Common myeloid progenitor, CD34-positive (primary cell): ENCODE results near the gene FUT7.

Source experiments
- CTCF ChIA-PET: fragments of 350-600 bp; sonication (Branson Sonifier 250); formaldehyde crosslinking; loops from one replicate; lab custom pipeline; 2021; ENCODE audit warnings: antibody characterized with exemption; lab: Charles Lee
- POLR2A ChIA-PET: fragments of 350-600 bp; sonication (Branson Sonifier 250); formaldehyde crosslinking; loops from one replicate; lab custom pipeline; 2021; ENCODE audit warnings: antibody characterized with exemption; lab: Charles Lee
- DNase-seq, 3 donors: peaks; one replicate each; pipeline versions ENCODE4 v3.0.0 to v3.0.0-alpha.2; 2013
- H3K27ac ChIP-seq, 2 experiments: 1 replicate in 1 of 2; 2 replicates in 1 of 2; pipeline ENCODE4 v1.7.0; 2013; ENCODE audit warnings: inconsistent platforms in 2 of 2, low read length in 2 of 2, mild to moderate bottlenecking in 2 of 2, low read depth in 1 of 2, moderate library complexity in 1 of 2; ENCODE audit not compliant: severe bottlenecking in 2 of 2, insufficient read depth in 1 of 2, poor library complexity in 1 of 2
- H3K27me3 ChIP-seq, 5 experiments: replicated peaks in 2 of 5; 1 replicate in 3 of 5; 2 replicates in 2 of 5; pipeline versions ENCODE4 v1.6.1 to v1.7.0; 2013; ENCODE audit warnings: low read length in 4 of 5, mild to moderate bottlenecking in 2 of 5, moderate library complexity in 2 of 5, inconsistent platforms in 1 of 5; ENCODE audit not compliant: insufficient read depth in 5 of 5, control insufficient read depth in 4 of 5
- H3K36me3 ChIP-seq, 4 experiments: 1 replicate in 2 of 4; 2 replicates in 2 of 4; pipeline versions ENCODE4 v1.6.1 to v1.7.0; 2013; ENCODE audit warnings: low read length in 3 of 4, control low read depth in 1 of 4, mild to moderate bottlenecking in 1 of 4; ENCODE audit not compliant: control insufficient read depth in 4 of 4, insufficient read depth in 4 of 4
- H3K4me1 ChIP-seq, 4 experiments: 1 replicate in 3 of 4; 2 replicates in 1 of 4; pipeline versions ENCODE4 v1.6.1 to v1.7.1; 2013; ENCODE audit warnings: low read length in 3 of 4, mild to moderate bottlenecking in 3 of 4, control low read depth in 1 of 4, inconsistent platforms in 1 of 4, moderate library complexity in 1 of 4; ENCODE audit not compliant: control insufficient read depth in 4 of 4, insufficient read depth in 4 of 4; ENCODE audit errors: control extremely low read depth in 1 of 4
- H3K4me3 ChIP-seq, 7 experiments: 1 replicate in 4 of 7; 2 replicates in 3 of 7; pipeline versions ENCODE4 v1.5.1 to v1.7.0; 2013; ENCODE audit warnings: mild to moderate bottlenecking in 7 of 7, low read length in 6 of 7, moderate library complexity in 6 of 7, inconsistent platforms in 2 of 7, low read depth in 2 of 7, control low read depth in 1 of 7; ENCODE audit not compliant: insufficient read depth in 4 of 7, control insufficient read depth in 1 of 7; ENCODE audit errors: extremely low read depth in 1 of 7
- H3K9me3 ChIP-seq, 5 experiments: 1 replicate in 4 of 5; 2 replicates in 1 of 5; pipeline versions ENCODE4 v1.6.1 to v1.7.1; 2013; ENCODE audit warnings: low read length in 4 of 5, mild to moderate bottlenecking in 2 of 5, inconsistent platforms in 1 of 5, low read depth in 1 of 5, moderate library complexity in 1 of 5; ENCODE audit not compliant: control insufficient read depth in 4 of 5, insufficient read depth in 2 of 5; ENCODE audit errors: control extremely low read depth in 1 of 5
- WGBS: methylation state at CpG from one replicate; pipeline ENCODE4 v1.1.5; 2013; ENCODE audit not compliant: insufficient coverage; 5-methylcytosine and 5-hydroxymethylcytosine counted together

FUT7 gene

DNA sequence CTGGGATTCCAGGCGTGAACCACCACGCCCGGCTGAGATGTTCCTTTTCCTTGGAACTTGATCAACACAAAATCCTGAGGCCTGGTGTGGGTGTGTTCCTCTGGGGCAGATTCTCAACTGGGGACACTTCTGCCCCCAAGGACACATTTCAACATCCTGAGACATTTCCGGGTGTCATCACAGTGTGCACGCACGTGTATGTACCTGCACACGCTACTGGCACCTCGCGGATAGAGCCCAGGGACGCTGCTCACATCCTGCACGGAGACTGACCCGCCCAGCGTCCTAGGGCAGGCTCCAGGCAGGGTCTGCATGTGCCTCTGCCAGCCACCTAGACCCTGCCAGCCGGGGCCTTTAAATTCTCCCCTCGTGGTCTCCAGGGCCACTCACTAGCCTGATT is 30.5 kb upstream of the FUT7 start:
- H3K27ac ChIP-seq: no peak overlapping the region
- H3K9me3 ChIP-seq: no peaks in the 10 kb centered on the region
- H3K27me3 ChIP-seq: no peaks in the 10 kb centered on the region
- peaks cover 0 to 26% (median 4%) of the 10 kb centered on the region in 4 experiments for H3K36me3 ChIP-seq
- CTCF ChIA-PET: no interaction called here
- WGBS: 94% methylated on average over 15 of the region's 15 CpGs
- peaks cover 0 to 21% (median 7%) of the 10 kb centered on the region in 4 experiments for H3K4me1 ChIP-seq
- H3K4me3 ChIP-seq: no peak overlapping the region
- POLR2A ChIA-PET: no interaction called here
- no peak for DNase-seq

DNA sequence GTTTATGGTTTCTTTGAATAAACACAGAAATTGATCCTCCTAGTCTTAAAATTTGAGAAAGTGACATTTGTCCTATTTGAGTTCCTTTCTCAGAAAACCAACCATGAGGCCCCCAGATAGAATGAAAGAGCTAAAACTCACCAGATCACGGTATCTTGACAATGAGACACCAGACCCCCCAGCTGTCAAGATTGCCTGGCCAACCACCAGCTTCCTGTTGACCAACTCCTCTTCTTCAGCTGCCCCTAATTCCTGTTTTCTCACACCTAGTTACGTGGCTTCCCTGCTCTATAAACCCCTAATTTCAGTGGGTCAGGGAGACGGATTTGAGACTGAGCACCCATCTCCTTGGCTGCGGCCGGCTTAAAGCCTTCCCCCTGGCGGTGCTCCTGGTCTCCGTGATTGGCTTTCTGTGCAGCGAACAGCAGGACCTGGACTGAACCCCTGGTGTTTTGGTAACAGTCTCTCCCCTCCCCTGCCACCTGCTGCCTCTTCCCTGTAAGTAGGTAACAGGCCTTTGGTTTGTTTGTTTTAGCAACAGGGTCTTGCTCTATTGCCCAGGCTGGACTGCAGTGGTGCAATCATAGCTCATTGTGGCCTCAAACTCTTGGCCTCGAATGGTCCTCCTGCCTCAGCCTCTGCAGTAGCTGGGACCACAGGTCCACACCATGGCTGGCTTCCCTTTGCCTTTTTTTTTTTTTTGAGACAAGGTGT is 26.8 kb upstream of the FUT7 start:
- H3K4me3 ChIP-seq: no peak overlapping the region
- H3K36me3 ChIP-seq: no peaks in the 10 kb centered on the region
- DNase-seq: no peak
- WGBS: 92% methylated on average over 9 of the region's 9 CpGs
- peaks cover 0 to 26% (median 7%) of the 10 kb centered on the region in 5 experiments for H3K27me3 ChIP-seq
- H3K9me3 ChIP-seq: no peaks in the 10 kb centered on the region
- peaks cover 0 to 26% (median 11%) of the 10 kb centered on the region in 4 experiments for H3K4me1 ChIP-seq
- POLR2A ChIA-PET: interaction anchor here (0.6 kb wide), 3 partner anchors 22 to 173 kb away, joined by 3 to 4 read pairs (median 4); partner anchors contain the start of gene TRAF2
- H3K27ac ChIP-seq: no peak overlapping the region
- CTCF ChIA-PET: interaction anchor here (0.8 to 7.8 kb wide), 4 partner anchors 9 to 24 kb away, joined by 3 to 76 read pairs (median 14); partner anchors contain the start of genes NPDC1 and SAPCD2

DNA sequence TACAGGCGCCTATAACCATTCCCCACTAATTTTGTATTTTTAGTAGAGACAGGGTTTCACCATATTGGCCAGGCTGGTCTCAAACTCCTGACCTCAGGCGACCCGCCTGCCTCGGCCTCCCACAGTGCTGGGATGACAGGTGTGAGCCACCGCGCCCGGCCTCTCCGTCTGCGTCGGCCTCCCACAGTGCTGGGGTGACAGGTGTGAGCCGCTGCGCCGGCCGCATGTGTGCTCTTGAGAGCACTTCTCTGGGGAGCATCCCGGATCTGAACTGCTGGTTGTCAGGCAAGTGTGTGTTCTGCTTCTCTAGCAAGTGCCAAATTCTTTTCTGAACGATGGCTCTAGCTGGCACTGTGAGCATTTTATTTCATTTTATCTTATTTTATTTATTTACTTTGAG is 25.7 kb upstream of the FUT7 start:
- Histone ChIP-seq H3K27ac (no peak overlapping the region), H3K4me1 (peaks cover 0 to 33% (median 21%) of the 10 kb centered on the region in 4 experiments), H3K27me3 (peaks cover 0 to 37% (median 14%) of the 10 kb centered on the region in 5 experiments), H3K9me3 (no peaks in the 10 kb centered on the region), H3K36me3 (no peaks in the 10 kb centered on the region), H3K4me3 (no peak overlapping the region)
- POLR2A ChIA-PET: no interaction called here
- CTCF ChIA-PET: interaction anchor here (4.9 to 7.8 kb wide), 2 partner anchors 10 to 11 kb away, joined by 23 to 76 read pairs; partner anchors contain the start of genes NPDC1 and SAPCD2
- DNase-seq: no peak
- 96% methylated on average over 14 of the region's 16 CpGs for WGBS

DNA sequence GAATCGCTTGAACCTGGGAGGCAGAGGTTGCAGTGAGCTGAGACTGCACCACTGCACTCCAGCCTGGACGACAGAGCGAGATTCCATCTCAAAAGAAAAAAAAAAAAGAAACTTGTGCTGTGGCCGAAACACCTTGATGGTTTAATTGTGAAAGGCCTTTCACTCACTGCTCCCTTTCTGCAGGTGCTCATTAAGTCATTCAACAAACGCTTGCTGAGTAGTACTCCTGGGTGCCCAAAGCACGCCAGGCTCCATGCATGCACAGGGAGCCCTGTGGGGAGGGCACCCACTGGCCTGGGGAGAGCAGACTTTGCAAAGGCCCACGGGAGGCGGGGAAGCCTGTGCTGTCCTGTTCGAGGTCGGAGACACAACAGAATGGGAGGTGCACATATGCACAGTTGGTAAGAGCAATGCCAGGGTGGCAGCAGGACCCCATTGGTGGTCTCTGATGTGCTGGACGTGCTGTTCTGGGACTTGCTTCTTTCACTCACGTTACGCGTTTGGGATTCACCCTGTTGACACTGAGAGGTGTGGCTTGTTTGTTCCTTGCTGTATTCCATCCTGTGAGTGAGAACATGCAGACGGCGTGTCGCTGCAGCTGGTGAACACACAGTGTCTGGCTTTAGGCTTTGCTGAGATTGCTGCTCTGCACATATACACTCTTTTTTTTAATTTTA is 25.0 kb upstream of the FUT7 start:
- CTCF ChIA-PET: interaction anchor here (1.5 to 7.8 kb wide), 2 partner anchors 10 to 11 kb away, joined by 9 to 76 read pairs; partner anchors contain the start of gene SAPCD2
- no peak overlapping the region for H3K27ac ChIP-seq
- peaks cover 0 to 35% (median 21%) of the 10 kb centered on the region in 4 experiments for H3K4me1 ChIP-seq
- no peak for DNase-seq
- POLR2A ChIA-PET: interaction anchor here (0.6 kb wide), 1 partner anchor 240 kb away, joined by 3 read pairs; no protein-coding TSS in a partner anchor
- no peaks in the 10 kb centered on the region for H3K36me3 ChIP-seq
- 94% methylated on average over 15 of the region's 17 CpGs for WGBS
- H3K27me3 ChIP-seq: peaks cover 0 to 44% (median 17%) of the 10 kb centered on the region in 5 experiments
- no peak overlapping the region for H3K4me3 ChIP-seq
- H3K9me3 ChIP-seq: no peaks in the 10 kb centered on the region

DNA sequence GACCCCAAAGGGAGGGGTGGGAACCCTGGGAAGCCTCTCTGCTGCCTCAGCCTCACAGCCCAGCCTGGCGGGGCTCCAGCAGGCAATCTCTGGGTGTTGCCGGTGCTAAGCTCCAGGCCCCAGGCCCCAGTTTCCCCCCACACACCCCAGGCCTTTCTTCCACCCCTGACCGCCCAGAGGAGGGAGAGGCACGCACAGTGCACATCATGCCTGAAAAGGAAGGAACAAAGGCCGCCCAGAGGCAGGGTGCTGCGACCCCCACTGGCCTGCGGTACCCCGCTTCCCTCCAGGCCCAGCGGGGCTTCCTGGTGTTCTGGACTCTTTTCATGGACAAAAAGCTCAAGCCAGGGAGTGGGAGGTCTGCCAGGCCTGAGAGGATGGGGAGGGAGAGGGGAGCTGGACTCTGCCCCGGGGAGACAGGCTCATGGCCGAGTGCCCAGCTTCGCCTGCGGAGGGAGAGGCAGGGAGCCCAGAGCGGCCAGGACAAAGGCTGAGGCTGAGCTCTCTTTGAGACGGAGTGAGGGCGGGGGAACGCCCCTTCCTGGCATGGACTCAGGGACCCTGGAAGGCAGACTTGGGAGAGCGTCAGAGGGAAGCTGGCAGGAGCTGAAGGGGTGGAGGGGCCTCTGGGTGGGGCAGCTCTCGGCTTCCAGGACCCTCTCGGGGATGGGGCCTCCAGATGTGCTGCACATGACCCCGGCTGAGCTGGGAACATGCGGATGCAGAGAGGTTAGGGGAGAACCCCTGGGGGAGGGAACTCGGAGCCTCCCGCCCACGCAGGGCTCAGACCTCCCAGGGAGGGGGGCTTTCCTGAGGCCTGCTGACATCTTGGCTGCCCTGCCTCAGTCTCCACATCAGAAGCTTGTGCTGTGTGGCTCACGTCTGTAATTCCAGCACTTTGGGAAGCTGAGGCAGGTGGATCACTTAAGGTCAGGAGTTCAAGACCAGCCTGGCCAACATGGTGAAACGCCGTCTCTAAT is 23.8 kb upstream of the FUT7 start:
- 80% methylated on average over 22 of the region's 28 CpGs for WGBS
- ChIA-PET CTCF (interaction anchor here (0.7 to 7.8 kb wide), 4 partner anchors 9 to 26 kb away, joined by 4 to 76 read pairs (median 7); partner anchors contain the start of gene SAPCD2), POLR2A (no interaction called here)
- H3K4me1 ChIP-seq: peaks cover 0 to 33% (median 21%) of the 10 kb centered on the region in 4 experiments
- H3K9me3 ChIP-seq: no peaks in the 10 kb centered on the region
- no peaks in the 10 kb centered on the region for H3K36me3 ChIP-seq
- no peak overlapping the region for H3K27ac ChIP-seq
- H3K27me3 ChIP-seq: peaks cover 0 to 55% (median 18%) of the 10 kb centered on the region in 5 experiments
- no peak overlapping the region for H3K4me3 ChIP-seq
- no peak for DNase-seq

DNA sequence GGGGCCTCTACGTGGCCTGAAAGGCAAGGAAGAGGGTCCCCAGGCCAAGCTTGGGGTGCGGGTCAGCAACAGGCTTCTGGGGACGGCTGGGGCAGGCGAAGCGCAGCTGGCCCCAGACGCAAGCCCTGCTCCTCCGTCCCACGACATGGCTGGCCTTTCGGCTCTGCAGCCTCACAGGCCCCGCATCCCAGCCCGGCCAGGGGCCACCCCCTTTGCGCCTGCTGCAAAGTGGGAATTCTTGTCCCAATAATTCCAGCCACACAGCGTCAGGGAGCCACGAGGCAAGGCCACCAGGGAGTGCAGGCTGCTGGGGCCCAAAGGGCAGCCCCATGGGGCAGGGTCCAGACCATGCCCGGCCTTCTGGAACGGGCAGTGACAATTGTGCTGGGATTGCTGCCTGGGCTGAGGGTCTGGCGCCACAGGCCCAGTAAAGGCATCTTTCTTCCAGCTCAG is 23.1 kb upstream of the FUT7 start:
- H3K4me3 ChIP-seq: no peak overlapping the region
- ChIA-PET POLR2A (no interaction called here), CTCF (interaction anchor here (1.5 to 7.8 kb wide), 2 partner anchors 8 to 13 kb away, joined by 9 to 76 read pairs; partner anchors contain the start of gene SAPCD2)
- H3K36me3 ChIP-seq: no peaks in the 10 kb centered on the region
- 98% methylated on average over 17 of the region's 17 CpGs for WGBS
- no peak overlapping the region for H3K27ac ChIP-seq
- no peaks in the 10 kb centered on the region for H3K9me3 ChIP-seq
- peaks cover 0 to 28% (median 21%) of the 10 kb centered on the region in 4 experiments for H3K4me1 ChIP-seq
- H3K27me3 ChIP-seq: peaks cover 0 to 62% (median 21%) of the 10 kb centered on the region in 5 experiments
- no peak for DNase-seq
